ENCODE data around the gene C4BPB.

DNA sequence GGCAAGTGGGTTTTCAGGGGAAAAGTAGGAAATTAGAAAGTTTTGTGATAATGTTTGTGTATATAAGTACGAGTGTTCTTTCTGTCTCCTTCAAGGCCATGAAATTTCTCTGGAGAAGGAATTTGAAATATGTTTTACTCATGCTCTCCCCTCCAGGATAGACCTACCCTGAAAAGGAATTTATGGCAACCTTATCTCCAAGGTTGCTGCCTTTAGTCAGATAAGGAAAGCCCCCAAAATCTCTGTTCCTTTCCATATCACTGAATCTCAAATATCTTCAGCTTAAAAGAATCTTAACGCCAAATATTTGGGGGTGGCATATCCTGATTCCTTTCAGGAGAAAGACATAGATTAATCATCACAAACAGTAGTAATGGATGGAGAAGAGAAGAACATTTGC lies 499 bp upstream of the C4BPB start:
- TF ChIP-seq, protein P1, sequence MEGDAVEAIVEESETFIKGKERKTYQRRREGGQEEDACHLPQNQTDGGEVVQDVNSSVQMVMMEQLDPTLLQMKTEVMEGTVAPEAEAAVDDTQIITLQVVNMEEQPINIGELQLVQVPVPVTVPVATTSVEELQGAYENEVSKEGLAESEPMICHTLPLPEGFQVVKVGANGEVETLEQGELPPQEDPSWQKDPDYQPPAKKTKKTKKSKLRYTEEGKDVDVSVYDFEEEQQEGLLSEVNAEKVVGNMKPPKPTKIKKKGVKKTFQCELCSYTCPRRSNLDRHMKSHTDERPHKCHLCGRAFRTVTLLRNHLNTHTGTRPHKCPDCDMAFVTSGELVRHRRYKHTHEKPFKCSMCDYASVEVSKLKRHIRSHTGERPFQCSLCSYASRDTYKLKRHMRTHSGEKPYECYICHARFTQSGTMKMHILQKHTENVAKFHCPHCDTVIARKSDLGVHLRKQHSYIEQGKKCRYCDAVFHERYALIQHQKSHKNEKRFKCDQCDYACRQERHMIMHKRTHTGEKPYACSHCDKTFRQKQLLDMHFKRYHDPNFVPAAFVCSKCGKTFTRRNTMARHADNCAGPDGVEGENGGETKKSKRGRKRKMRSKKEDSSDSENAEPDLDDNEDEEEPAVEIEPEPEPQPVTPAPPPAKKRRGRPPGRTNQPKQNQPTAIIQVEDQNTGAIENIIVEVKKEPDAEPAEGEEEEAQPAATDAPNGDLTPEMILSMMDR (IDR thresholded peaks at IDR 0.05) = no peak
- TF ChIP-seq POLR2A (IDR thresholded peaks at IDR 0.05) (no peak), EP300 (IDR thresholded peaks at IDR 0.05) (no peak)

Data from tibial nerve (tissue), 4 donors.